GM12892 (cell line): ENCODE data around the gene ACOT8.

ENCODE experiments used
- DNase-seq: peaks from one replicate; pipeline ENCODE4 v3.0.0; 2011; ENCODE audit not compliant: insufficient read length
- FAIRE-seq: peaks from 2 replicates; lab custom pipeline; 2011; peaks lifted over from hg19 to GRCh38; lab: Jason Lieb, UNC
- POLR2A ChIP-seq: IDR thresholded peaks from 2 replicates; pipeline ENCODE4 v1.6.1; 2011; ENCODE audit warnings: low read depth, low read length, control low read depth
- POLR2AphosphoS5 ChIP-seq: IDR thresholded peaks from 2 replicates; pipeline ENCODE4 v1.6.1; 2011; ENCODE audit warnings: low read depth, low read length, control low read depth
- TAF1 ChIP-seq: IDR thresholded peaks from 2 replicates; pipeline ENCODE4 v1.6.1; 2011; ENCODE audit warnings: low read depth, mild to moderate bottlenecking, control low read depth, low read length, borderline replicate concordance

ACOT8 gene

DNA sequence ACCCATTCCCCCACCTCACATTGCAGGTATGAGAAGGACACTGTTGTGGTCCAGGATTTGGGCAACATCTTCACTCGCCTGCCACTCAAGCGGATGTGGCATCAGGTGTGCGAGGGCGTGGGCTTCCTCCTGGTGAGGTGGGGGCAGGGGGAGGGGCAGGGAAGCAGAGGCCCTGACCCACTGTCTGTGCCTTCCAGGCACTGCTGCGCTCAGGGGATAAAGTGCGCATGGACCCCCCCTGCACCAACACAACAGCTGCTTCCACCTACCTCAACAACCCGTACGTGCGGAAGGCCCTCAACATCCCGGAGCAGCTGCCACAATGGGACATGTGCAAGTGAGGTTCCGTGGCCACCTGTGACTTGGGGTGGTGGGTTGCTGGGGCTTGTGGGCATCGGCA lies 37.6 kb upstream of the ACOT8 start:
- FAIRE-seq (no peak), DNase-seq (no peak)
- no peak for TF ChIP-seq POLR2AphosphoS5
- no peak for TF ChIP-seq POLR2A
- no peak for TF ChIP-seq TAF1

DNA sequence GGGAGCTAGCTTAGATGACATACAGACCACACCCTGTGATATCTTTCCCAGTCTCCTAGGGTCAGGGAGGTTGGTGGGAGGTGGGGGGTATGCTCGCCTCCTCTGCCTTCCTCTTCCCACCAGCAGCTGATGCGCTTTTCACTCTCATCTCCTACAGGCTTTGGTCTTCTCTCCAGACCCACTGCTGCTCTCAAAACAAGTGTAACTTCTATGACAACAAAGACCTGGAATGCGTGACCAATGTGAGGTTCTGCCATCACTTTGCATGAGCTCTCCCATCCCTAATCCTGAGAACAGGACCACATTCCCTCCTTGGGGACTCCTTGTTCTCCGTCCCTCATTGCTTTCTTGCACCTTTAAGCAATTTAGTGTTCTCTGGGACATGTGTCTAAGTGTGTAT lies 36.6 kb upstream of the ACOT8 start:
- no peak for DNase-seq
- no peak for TF ChIP-seq POLR2A
- TF ChIP-seq TAF1 = no peak
- no peak for TF ChIP-seq POLR2AphosphoS5
- no peak for FAIRE-seq

DNA sequence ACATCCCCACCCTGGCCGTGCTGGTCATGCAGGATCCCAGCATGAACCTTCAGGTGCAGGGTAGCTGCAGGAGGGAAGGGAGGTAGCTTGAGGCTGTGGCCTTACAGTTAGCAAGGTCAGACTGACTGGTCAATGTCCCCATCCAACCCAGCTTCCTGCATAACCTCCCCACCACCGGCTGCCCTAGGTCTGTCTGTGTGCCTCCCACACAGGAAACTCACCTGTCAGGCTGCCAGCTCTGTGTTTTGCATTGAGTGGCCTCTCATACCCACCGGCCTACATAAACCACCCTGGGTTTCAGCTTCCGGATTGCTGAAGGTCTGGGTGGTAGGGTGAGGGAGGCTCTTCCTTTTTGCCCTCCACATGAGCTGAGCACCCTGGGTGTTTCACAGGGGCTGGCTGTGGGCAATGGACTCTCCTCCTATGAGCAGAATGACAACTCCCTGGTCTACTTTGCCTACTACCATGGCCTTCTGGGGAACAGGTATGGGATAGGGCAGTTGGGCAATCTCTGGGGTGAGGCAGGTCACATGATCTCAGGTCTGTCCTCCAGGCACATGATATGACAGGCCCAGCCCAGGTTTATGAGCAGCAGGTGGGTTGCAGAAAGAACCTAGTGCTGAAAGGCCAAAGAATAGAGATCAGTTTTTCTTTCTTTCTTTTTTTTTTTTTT lies 35.8 kb upstream of the ACOT8 start:
- TF ChIP-seq POLR2AphosphoS5 (no peak), TAF1 (no peak)
- FAIRE-seq (no peak), DNase-seq (no peak)

DNA sequence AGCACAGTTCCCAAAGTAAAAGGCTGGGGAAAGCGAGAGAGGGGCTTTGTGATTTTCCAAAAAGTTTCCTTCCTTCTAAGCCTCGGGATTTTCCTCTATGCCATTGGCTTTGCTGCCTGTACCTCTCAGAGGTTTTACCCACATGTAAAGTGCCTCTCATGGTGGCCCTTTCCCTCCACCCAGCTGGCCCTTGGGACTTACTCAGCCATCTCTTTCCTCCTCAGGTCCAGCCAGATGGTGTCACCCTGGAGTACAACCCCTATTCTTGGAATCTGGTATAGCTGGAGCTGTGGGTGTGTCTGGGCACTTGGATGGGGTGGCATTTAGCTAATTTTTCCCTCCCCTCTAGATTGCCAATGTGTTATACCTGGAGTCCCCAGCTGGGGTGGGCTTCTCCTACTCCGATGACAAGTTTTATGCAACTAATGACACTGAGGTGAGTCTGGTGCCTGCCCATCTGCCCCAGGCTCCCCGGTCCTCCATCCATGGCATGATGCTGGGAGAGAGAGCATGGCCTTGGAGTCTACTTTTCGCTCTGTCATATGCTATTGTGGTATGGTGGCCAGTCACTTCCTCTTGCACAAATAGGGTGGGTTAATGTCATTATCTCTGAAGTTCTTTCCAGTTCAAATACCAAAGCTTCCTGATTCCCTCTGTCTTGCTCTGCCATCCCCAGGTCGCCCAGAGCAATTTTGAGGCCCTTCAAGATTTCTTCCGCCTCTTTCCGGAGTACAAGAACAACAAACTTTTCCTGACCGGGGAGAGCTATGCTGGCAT lies 35.0 kb upstream of the ACOT8 start:
- DNase-seq (no peak), FAIRE-seq (no peak)
- no peak for TF ChIP-seq POLR2AphosphoS5
- TF ChIP-seq POLR2A = no peak
- no peak for TF ChIP-seq TAF1

DNA sequence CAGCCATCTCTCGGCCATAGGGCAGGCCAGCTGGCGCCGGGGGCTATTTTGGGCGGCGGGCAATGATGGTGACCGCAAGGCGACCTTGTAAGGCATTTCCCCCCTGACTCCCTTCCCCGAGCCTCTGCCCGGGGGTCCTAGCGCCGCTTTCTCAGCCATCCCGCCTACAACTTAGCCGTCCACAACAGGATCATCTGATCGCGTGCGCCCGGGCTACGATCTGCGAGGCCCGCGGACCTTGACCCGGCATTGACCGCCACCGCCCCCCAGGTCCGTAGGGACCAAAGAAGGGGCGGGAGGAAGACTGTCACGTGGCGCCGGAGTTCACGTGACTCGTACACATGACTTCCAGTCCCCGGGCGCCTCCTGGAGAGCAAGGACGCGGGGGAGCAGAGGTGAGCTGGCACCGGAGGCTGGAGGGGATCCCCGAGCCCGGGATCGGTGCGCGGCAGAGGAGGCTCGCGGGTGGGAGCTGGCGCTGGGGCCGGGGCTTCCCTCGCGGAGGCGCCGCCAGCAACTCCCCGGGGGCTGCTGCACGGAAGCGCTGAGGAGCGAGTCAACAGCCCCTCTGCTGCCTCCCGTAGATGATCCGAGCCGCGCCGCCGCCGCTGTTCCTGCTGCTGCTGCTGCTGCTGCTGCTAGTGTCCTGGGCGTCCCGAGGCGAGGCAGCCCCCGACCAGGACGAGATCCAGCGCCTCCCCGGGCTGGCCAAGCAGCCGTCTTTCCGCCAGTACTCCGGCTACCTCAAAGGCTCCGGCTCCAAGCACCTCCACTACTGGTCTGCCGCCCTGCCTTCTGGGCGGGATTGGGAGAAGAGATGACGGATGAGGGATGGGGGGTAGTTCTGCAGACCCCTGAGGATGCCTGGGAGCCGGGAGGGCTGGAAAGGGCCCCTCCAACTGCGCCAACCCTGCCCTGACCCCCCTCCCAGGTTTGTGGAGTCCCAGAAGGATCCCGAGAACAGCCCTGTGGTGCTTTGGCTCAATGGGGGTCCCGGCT lies 34.1 kb upstream of the ACOT8 start, which contains the start of the genes CTSA and NEURL2:
Gene CTSA (plus strand): TSS at position 351 of the 999 bp plus-strand sequence. CDS start 234 bp downstream, at position 585.
Gene NEURL2 (minus strand): TSS at position 224 of the 999 bp plus-strand sequence. CDS start 217 bp downstream, at position 7.
- TF ChIP-seq POLR2AphosphoS5 (no peak), POLR2A (peak; percentile 68), TAF1 (peak; percentile 73; the same call in 1 of the 2 replicates)
- FAIRE-seq (peak; percentile 88), DNase-seq (peak; percentile 100)

DNA sequence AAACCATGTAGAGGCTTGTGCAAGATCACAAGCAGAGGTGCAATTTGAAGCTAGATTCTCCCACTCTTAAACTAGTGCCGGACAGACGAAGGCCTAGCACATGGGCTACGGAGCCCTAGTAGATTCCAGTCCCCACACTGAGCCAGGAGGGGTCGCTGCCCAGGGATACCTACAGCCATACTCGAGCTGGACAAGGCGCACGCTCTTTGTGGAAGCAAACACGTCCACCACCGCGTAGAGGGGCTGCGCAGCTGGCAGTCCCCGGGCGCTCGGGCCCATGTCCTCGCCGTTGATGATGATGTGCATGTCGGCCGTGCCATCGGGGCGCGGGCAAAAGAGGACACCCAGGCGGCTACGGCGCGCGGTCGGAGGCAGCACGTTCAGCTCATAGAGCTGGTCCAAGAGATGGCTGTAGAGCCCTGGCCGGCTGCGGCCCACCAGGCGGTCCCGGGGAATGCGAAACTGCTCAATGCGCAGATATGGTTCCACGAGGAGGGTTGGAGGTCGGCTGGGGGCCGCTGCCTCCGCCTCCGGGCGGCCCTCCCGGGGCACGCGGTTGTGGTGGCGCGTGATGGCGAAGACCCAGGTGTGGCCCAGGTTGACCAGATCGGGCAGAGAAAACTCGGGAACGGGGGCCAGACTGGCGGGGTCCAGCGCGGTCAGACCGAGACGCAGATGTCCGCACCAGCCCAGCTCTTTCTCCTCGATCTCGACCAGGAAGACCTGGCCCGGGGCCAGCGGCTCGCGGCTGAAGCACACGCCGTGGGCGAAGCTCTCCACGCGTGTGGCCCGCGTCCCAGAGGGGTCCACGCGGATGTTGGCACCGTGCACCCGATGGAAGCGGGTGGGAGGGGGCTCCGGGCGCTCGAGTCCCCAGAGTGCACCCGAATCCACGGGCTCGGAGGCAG lies 33.1 kb upstream of the ACOT8 start:
- no peak for DNase-seq
- TF ChIP-seq POLR2A (no peak), POLR2AphosphoS5 (no peak), TAF1 (no peak)
- no peak for FAIRE-seq

DNA sequence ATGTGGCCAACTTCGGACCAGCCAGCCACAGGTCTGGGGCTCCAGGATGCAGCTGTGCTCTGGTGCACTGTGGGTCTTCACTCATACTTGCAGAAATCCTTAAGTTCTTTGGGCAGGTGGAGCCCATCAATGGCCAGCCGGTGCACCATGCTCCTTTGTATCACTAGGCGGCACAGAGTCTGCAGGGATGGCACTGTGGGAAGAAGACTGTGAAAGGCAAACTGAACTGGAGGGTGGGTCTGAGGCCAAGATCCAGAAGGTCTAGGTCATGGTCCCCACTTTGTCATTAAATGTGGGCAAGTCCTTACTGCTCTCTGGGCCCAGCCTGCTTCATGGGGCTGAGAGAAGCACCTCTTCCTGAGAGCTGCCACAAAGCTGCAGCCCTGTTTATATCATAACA lies 31.5 kb upstream of the ACOT8 start:
- TF ChIP-seq POLR2A = no peak
- no peak for TF ChIP-seq POLR2AphosphoS5
- TF ChIP-seq TAF1 = no peak
- DNase-seq (no peak), FAIRE-seq (no peak)

DNA sequence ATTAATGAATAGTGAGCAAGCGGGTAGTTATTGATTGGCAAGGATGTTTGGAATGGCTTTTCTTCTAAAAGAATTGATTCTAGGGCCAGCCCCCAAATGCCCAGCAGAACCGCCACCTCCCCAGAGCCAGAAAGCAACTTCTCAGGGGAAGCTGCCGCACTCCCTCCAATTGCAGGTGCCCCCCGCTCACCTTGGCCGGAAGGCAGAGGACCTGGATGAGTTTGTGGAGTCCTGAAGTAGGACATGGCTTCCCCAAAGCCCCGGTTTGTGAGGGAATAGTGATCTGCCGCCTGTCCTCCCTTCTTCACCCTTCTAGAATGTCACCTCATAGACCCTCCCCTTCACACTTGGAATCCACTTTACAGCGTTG lies 30.1 kb upstream of the ACOT8 start, which contains the start of gene SPATA25:
Gene SPATA25 (minus strand): TSS at position 277 of the 370 bp plus-strand sequence. CDS start 32 bp downstream, at position 245.
- FAIRE-seq = no peak
- TF ChIP-seq TAF1 = no peak
- no peak for TF ChIP-seq POLR2A
- no peak for TF ChIP-seq POLR2AphosphoS5
- no peak for DNase-seq

DNA sequence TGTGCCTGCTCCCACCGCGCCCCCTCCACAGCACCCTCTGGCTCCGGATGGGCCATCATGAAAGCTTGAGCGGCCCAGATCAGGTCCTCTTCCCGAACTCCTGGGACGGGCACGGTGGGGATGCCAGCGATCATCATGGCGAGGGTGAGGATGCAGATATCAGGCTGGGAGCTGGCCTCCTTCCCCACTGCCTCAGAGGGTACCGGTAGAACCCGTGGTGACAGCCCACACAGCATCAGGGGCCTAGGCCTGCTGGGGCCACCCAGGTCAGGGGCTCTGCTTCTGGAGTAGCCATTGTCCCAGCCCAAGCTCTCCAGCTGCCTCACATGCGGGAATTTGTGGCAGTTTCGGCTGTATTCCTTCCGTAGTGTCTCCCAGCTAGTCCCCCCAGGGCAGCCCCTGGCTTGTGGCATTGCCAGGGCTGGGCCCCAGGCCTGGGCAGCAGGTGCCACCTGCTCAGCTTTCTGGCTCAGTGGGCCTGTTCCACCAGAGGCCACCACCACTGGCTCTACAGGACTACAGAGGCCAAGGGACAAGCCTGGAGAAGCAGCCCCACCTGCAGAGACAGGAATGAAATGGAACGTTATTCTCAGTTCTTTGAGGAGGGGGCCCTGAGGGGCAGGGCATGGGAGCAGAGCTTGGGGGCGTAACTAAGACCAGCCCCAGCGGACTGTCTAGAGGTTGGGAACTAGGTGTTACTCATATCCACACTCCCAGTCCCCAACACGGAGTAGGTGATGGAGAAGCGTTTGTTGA lies 29.6 kb upstream of the ACOT8 start:
- FAIRE-seq (no peak), DNase-seq (no peak)
- TF ChIP-seq POLR2A (no peak; the same call in 1 of the 2 replicates), POLR2AphosphoS5 (no peak), TAF1 (no peak)
